Activated CD8-positive, alpha-beta memory T cell treated with anti-CD3 and anti-CD28 coated beads for 1 hour (primary cell): ENCODE data around the gene E2F8.

Experiments used
- DNase-seq, 2 donors: peaks; one replicate each; pipeline ENCODE4 v3.0.0-alpha.2; 2020; ENCODE audit warnings: low read depth in 1 of 2; ENCODE audit errors: extremely low read depth in 1 of 2

The E2F8 gene

GRCh38 chr11:19225581-19225980 lies 15.2 kb downstream of the E2F8 start:
- DNase-seq = no peak

GRCh38 chr11:19225123-19225522 lies 15.6 kb downstream of the E2F8 start:
- no peak for DNase-seq

GRCh38 chr11:19220903-19221724 lies 19.6 kb downstream of the E2F8 start:
- DNase-seq = no peak

- DNase-seq = no peak
These were observed 21.8 kb downstream of the E2F8 start for GRCh38 chr11:19218786-19219460.

- DNase-seq = no peak
These were observed 22.5 kb downstream of the E2F8 start for GRCh38 chr11:19218216-19218615.

GRCh38 chr11:19216709-19217374 lies 23.9 kb downstream of the E2F8 start:
- no peak for DNase-seq

GRCh38 chr11:19216021-19216420 lies 24.7 kb downstream of the E2F8 start:
- no peak for DNase-seq

GRCh38 chr11:19209617-19210370 lies 31.0 kb downstream of the E2F8 start:
- no peak for DNase-seq

- no peak for DNase-seq
These were observed 31.7 kb downstream of the E2F8 start for GRCh38 chr11:19208959-19209546.

GRCh38 chr11:19208181-19208580 lies 32.6 kb downstream of the E2F8 start:
- DNase-seq = no peak

GRCh38 chr11:19204836-19205235 lies 35.9 kb downstream of the E2F8 start:
- no peak for DNase-seq

- DNase-seq = no peak
These were observed 38.8 kb downstream of the E2F8 start, which contains the start of gene CSRP3 for GRCh38 chr11:19201737-19202605. Gene CSRP3 (minus strand): TSS chr11:19201983. CDS start chr11:19192448, 9,535 bp downstream.

- DNase-seq = no peak
These were observed 40.1 kb downstream of the E2F8 start for GRCh38 chr11:19200410-19201201.

- DNase-seq = no peak
These were observed 41.0 kb downstream of the E2F8 start for GRCh38 chr11:19199771-19200170.

- DNase-seq = no peak
These were observed 41.7 kb downstream of the E2F8 start for GRCh38 chr11:19199048-19199447.

- no peak for DNase-seq
These were observed 44.3 kb downstream of the E2F8 start for GRCh38 chr11:19196432-19196831.

GRCh38 chr11:19194620-19195308 lies 46.0 kb downstream of the E2F8 start:
- DNase-seq = no peak

- DNase-seq = no peak
These were observed 46.8 kb downstream of the E2F8 start for GRCh38 chr11:19193916-19194315.
